HCT116 (cell line): ENCODE results near the gene LRIT3. TPM values are rescaled to one million over a fixed set of nuclear protein-coding genes. Genes with fewer than 3 reads are reported as not detected.

Source experiments
- ATAC-seq: fragments of 200-7000 bp; cut with Tn5 transposase; 2 replicates; pipeline ENCODE4 v1.9.1; 2020; ENCODE audit warnings: mild to moderate bottlenecking, moderate library complexity
- BruUV-seq: library from RNA; stranded (reverse); fragments of 400-500 nt; replicated peaks from 2 replicates; lab custom pipeline; 2021; lab: Mats Ljungman, UMichigan
- CTCF ChIA-PET: fragments of 300-600 bp; sonication (Branson Sonifier 250); formaldehyde crosslinking; loops from one replicate; lab custom pipeline; 2021; ENCODE audit warnings: antibody characterized with exemption; lab: Charles Lee
- POLR2A ChIA-PET: fragments of 300-600, 350-600 bp; sonication (Branson Sonifier 250); formaldehyde crosslinking; loops from one replicate; lab custom pipeline; 2021; ENCODE audit warnings: antibody characterized with exemption; lab: Charles Lee
- RAD21 ChIA-PET, 2 experiments: fragments of 300-600 bp; sonication (Branson Sonifier 250); formaldehyde crosslinking; loops; one replicate each; lab custom pipeline; 2023; ENCODE audit warnings: low total read pairs in 2 of 2; ENCODE audit not compliant: uncharacterized antibody in 2 of 2, unreplicated experiment in 2 of 2, low non-redundant PET in 1 of 2; lab: Charles Lee
- DNase-seq: peaks from one replicate; pipeline ENCODE4 v3.0.0-alpha.2; 2010; ENCODE audit warnings: low read depth, low spot score
- H2AFZ ChIP-seq: fragments of 200-600 bp; shearing (Covaris generic), sonication (generic); 2 replicates; pipeline ENCODE4 v1.6.1; 2017; ENCODE audit warnings: low read depth, mixed run types, mixed read lengths, antibody characterized with exemption, low read length; ENCODE audit not compliant: poor library complexity, severe bottlenecking
- H3K27ac ChIP-seq: 2 replicates; pipeline ENCODE4 v1.5.1; 2012; ENCODE audit warnings: low read depth, low read length
- H3K27me3 ChIP-seq: fragments of 200-600 bp; sonication (generic); 2 replicates; pipeline ENCODE4 v1.6.1; 2016; ENCODE audit warnings: mixed run types, low read length, mixed read lengths; ENCODE audit not compliant: insufficient read depth
- H3K36me3 ChIP-seq, 2 experiments: fragments of 200-500 bp in 1 of 2; fragments of 200-600 bp in 1 of 2; sonication (Bioruptor generic) in 1 of 2; sonication (generic) in 1 of 2; 2 replicates each; pipeline versions ENCODE4 v1.5.1 to v1.6.1; 2014 to 2016; ENCODE audit warnings: low read length in 2 of 2, inconsistent platforms in 1 of 2, mixed read lengths in 1 of 2, mixed run types in 1 of 2; ENCODE audit not compliant: insufficient read depth in 2 of 2, control insufficient read depth in 1 of 2
- H3K4me1 ChIP-seq, 2 experiments: fragments of 200-600 bp in 1 of 2; sonication (generic) in 1 of 2; 2 replicates each; pipeline versions ENCODE4 v1.5.1 to v1.6.1; 2012 to 2017; ENCODE audit warnings: low read length in 2 of 2, inconsistent platforms in 1 of 2, mild to moderate bottlenecking in 1 of 2, mixed read lengths in 1 of 2, mixed run types in 1 of 2, moderate library complexity in 1 of 2; ENCODE audit not compliant: insufficient read depth in 2 of 2, control insufficient read depth in 1 of 2
- H3K4me2 ChIP-seq: fragments of 200-600 bp; sonication (generic); 2 replicates; pipeline ENCODE4 v1.6.1; 2017; ENCODE audit warnings: mixed run types, low read length, mixed read lengths
- H3K4me3 ChIP-seq, 2 experiments: fragments of 200-600 bp in 1 of 2; sonication (generic) in 1 of 2; replicated peaks in 1 of 2; 2 replicates each; pipeline ENCODE4 v1.5.1; 2011 to 2016; ENCODE audit warnings: low read length in 2 of 2, control low read depth in 1 of 2, low read depth in 1 of 2, mild to moderate bottlenecking in 1 of 2, mixed read lengths in 1 of 2, mixed run types in 1 of 2
- H3K79me2 ChIP-seq: fragments of 200-600 bp; sonication (generic); 2 replicates; pipeline ENCODE4 v1.6.1; 2017; ENCODE audit warnings: mild to moderate bottlenecking, mixed run types, low read length, moderate library complexity, mixed read lengths; ENCODE audit not compliant: insufficient read depth
- H3K9ac ChIP-seq: fragments of 200-600 bp; sonication (generic); 2 replicates; pipeline ENCODE4 v1.6.1; 2016; ENCODE audit warnings: low read length, mixed read lengths
- H3K9me2 ChIP-seq: fragments of 200-600 bp; sonication (generic), shearing (Covaris generic); 2 replicates; pipeline ENCODE4 v1.6.1; 2017; ENCODE audit warnings: mixed run types, mild to moderate bottlenecking, moderate library complexity; ENCODE audit not compliant: insufficient read depth
- H3K9me3 ChIP-seq, 2 experiments: fragments of 200-500 bp in 1 of 2; fragments of 200-600 bp in 1 of 2; sonication (Bioruptor generic) in 1 of 2; sonication (generic) in 1 of 2; 2 replicates each; pipeline ENCODE4 v1.6.1; 2014 to 2017; ENCODE audit warnings: low read length in 2 of 2, mixed read lengths in 2 of 2, inconsistent platforms in 1 of 2, low read depth in 1 of 2, mild to moderate bottlenecking in 1 of 2, mixed run types in 1 of 2, moderate library complexity in 1 of 2; ENCODE audit not compliant: control insufficient read depth in 1 of 2, insufficient read depth in 1 of 2
- H4K20me1 ChIP-seq: fragments of 200-600 bp; sonication (generic), shearing (Covaris generic); 2 replicates; pipeline ENCODE4 v1.6.1; 2017; ENCODE audit warnings: mixed run types, mild to moderate bottlenecking, moderate library complexity; ENCODE audit not compliant: insufficient read depth
- CBX3 ChIP-seq: IDR thresholded peaks from 2 replicates; pipeline ENCODE4 v1.6.1; 2012; ENCODE audit warnings: low read depth
- CEBPB ChIP-seq: IDR thresholded peaks from 2 replicates; pipeline ENCODE4 v1.6.1; 2012; ENCODE audit warnings: low read depth
- CTCF ChIP-seq, 3 experiments: fragments of 200-600 bp in 1 of 3; sonication (generic) in 1 of 3; IDR thresholded peaks in 2 of 3; conservative IDR thresholded peaks in 1 of 3; 2 replicates each; pipeline ENCODE4 v1.5.1; 2012 to 2017; ENCODE audit warnings: low read depth in 2 of 3, low read length in 2 of 3, antibody characterized with exemption in 1 of 3, borderline replicate concordance in 1 of 3, control low read depth in 1 of 3, mild to moderate bottlenecking in 1 of 3, mixed read lengths in 1 of 3, mixed run types in 1 of 3, moderate library complexity in 1 of 3; ENCODE audit not compliant: insufficient read depth in 1 of 3
- EGR1 ChIP-seq: IDR thresholded peaks from 2 replicates; pipeline ENCODE4 v1.6.1; 2012; ENCODE audit warnings: low read depth
- ELF1 ChIP-seq: IDR thresholded peaks from 2 replicates; pipeline ENCODE4 v1.6.1; 2012; ENCODE audit warnings: low read depth, borderline replicate concordance
- EZH2 ChIP-seq: fragments of 200-600 bp; sonication (generic); IDR thresholded peaks from 2 replicates; pipeline ENCODE4 v1.6.1; 2017; ENCODE audit warnings: antibody characterized with exemption, mixed run types
- EZH2phosphoT487 ChIP-seq: fragments of 200-600 bp; IDR thresholded peaks from 2 replicates; pipeline ENCODE4 v1.6.1; 2018; ENCODE audit warnings: antibody characterized with exemption, borderline replicate concordance
- FOSL1 ChIP-seq: IDR thresholded peaks from 2 replicates; pipeline ENCODE4 v1.6.1; 2012; ENCODE audit warnings: low read depth
- MAX ChIP-seq: IDR thresholded peaks from 2 replicates; pipeline ENCODE4 v1.6.1; 2012
- POLR2A ChIP-seq: IDR thresholded peaks from 2 replicates; pipeline ENCODE4 v1.7.0; 2011; ENCODE audit warnings: borderline replicate concordance; ENCODE audit not compliant: insufficient read depth, insufficient read length; ENCODE audit errors: extremely low read depth
- POLR2AphosphoS5 ChIP-seq: IDR thresholded peaks from 2 replicates; pipeline ENCODE4 v1.6.1; 2011; ENCODE audit warnings: mild to moderate bottlenecking, low read depth, low read length, moderate library complexity
- RAD21 ChIP-seq: IDR thresholded peaks from 2 replicates; pipeline ENCODE4 v1.6.1; 2012; ENCODE audit warnings: low read depth, mild to moderate bottlenecking
- SP1 ChIP-seq: IDR thresholded peaks from 2 replicates; pipeline ENCODE4 v1.6.1; 2012; ENCODE audit warnings: low read depth
- SRF ChIP-seq: IDR thresholded peaks from 2 replicates; pipeline ENCODE4 v1.6.1; 2012; ENCODE audit warnings: low read depth
- TCF7L2 ChIP-seq: IDR thresholded peaks from 2 replicates; pipeline ENCODE4 v1.7.0; 2011; ENCODE audit warnings: borderline replicate concordance, inconsistent platforms; ENCODE audit not compliant: insufficient read depth, insufficient read length; ENCODE audit errors: extremely low read depth
- YY1 ChIP-seq: IDR thresholded peaks from 2 replicates; pipeline ENCODE4 v1.6.1; 2011; ENCODE audit warnings: low read length, low read depth, moderate library complexity, mild to moderate bottlenecking; ENCODE audit not compliant: insufficient replicate concordance; ENCODE audit errors: extremely low read depth
- ZFX ChIP-seq: fragments of 450-650 bp; IDR thresholded peaks from 2 replicates; pipeline ENCODE4 v1.6.1; 2017
- ZNF274 ChIP-seq: fragments of 200-500 bp; sonication (Bioruptor generic); IDR thresholded peaks from 2 replicates; pipeline ENCODE4 v1.6.1; 2014; ENCODE audit warnings: mild to moderate bottlenecking, low read depth, low read length, inconsistent platforms
- intact Hi-C: fragments of 100-400 bp; cut with micrococcal nuclease; formaldehyde crosslinking; loops from 2 replicates; pipeline ENCODE4 v1.10.0; 2022
- total RNA-seq: library from RNA; stranded (reverse); gene quantifications from one replicate; pipeline ENCODE4 v1.2.1, GENCODE V29; 2021; ENCODE audit not compliant: unreplicated experiment
- TF ChIP-seq, protein P1 (sequence below): IDR thresholded peaks from 2 replicates; pipeline ENCODE4 v1.6.1; 2012
- TF ChIP-seq, protein P2 (sequence below): IDR thresholded peaks from 2 replicates; pipeline ENCODE4 v1.6.1; 2011; ENCODE audit warnings: mild to moderate bottlenecking, low read length, moderate library complexity; ENCODE audit not compliant: insufficient replicate concordance; ENCODE audit errors: extremely low read depth

Gene LRIT3
- total RNA-seq, 1 experiment from 2014 or later: 0.47 TPM

GRCh38 chr4:109827672-109828071 is 20.2 kb upstream of the LRIT3 start, which contains the start of gene RRH:
Gene RRH, plus strand, starts transcription at chr4:109827972. Its CDS starts 56 bp downstream, at chr4:109828028.
- ATAC-seq (no peak), DNase-seq (no peak)
- Histone ChIP-seq H3K4me2 (no peak within 1 kb of the TSS), H3K79me2 (no peaks in the 10 kb centered on the region; the same call in 1 of the 2 replicates), H3K4me1 (no peaks in the 10 kb centered on the region), H3K27me3 (no peaks in the 10 kb centered on the region), H3K27ac (no peak within 1 kb of the TSS), H3K9ac (no peak within 1 kb of the TSS), H3K9me3 (no peaks in the 10 kb centered on the region), H2AFZ (no peak within 1 kb of the TSS), H3K9me2 (no peaks in the 10 kb centered on the region), H3K36me3 (peaks cover 19 to 32% of the 10 kb centered on the region in 2 experiments; a peak in 3 of 4 replicates), H3K4me3 (no peak within 1 kb of the TSS), H4K20me1 (no peaks in the 10 kb centered on the region)
- POLR2A ChIA-PET: no interaction called here
- CTCF ChIA-PET: interaction anchor here (2.8 kb wide), 1 partner anchor 151 kb away, joined by 6 read pairs; no protein-coding TSS in a partner anchor
- RAD21 ChIA-PET: no interaction called here
- BruUV-seq: no TSS peak
- intact Hi-C loops: loop anchor here (5.0 kb wide), 1 partner anchor 150 kb away; no protein-coding TSS in a partner anchor
- no peak for TF ChIP-seq CBX3
- no peak for TF ChIP-seq SRF
- TF ChIP-seq CEBPB: no peak
- TF ChIP-seq FOSL1: no peak
- TF ChIP-seq SP1: no peak
- no peak for TF ChIP-seq MAX
- TF ChIP-seq RAD21: no peak
- no peak for TF ChIP-seq CTCF (IDR thresholded peaks at IDR 0.05 in 2 of 3, conservative IDR thresholded peaks at IDR 0.05 in 1 of 3; ENCODE audit: borderline replicate concordance in 1 of 3, insufficient read depth in 1 of 3, low read depth in 2 of 3, low read length in 2 of 3)
- no peak for TF ChIP-seq EGR1
- TF ChIP-seq TCF7L2: no peak
- no peak for TF ChIP-seq POLR2AphosphoS5
- TF ChIP-seq ZFX: no peak
- TF ChIP-seq, protein P1, sequence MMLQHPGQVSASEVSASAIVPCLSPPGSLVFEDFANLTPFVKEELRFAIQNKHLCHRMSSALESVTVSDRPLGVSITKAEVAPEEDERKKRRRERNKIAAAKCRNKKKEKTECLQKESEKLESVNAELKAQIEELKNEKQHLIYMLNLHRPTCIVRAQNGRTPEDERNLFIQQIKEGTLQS: no peak
- TF ChIP-seq EZH2: no peak
- no peak for TF ChIP-seq EZH2phosphoT487
- TF ChIP-seq, protein P2, sequence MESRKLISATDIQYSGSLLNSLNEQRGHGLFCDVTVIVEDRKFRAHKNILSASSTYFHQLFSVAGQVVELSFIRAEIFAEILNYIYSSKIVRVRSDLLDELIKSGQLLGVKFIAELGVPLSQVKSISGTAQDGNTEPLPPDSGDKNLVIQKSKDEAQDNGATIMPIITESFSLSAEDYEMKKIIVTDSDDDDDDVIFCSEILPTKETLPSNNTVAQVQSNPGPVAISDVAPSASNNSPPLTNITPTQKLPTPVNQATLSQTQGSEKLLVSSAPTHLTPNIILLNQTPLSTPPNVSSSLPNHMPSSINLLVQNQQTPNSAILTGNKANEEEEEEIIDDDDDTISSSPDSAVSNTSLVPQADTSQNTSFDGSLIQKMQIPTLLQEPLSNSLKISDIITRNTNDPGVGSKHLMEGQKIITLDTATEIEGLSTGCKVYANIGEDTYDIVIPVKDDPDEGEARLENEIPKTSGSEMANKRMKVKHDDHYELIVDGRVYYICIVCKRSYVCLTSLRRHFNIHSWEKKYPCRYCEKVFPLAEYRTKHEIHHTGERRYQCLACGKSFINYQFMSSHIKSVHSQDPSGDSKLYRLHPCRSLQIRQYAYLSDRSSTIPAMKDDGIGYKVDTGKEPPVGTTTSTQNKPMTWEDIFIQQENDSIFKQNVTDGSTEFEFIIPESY: no peak
- no peak for TF ChIP-seq POLR2A
- TF ChIP-seq YY1: no peak
- no peak for TF ChIP-seq ZNF274
- TF ChIP-seq ELF1: no peak
